Measurements from ENCODE around the gene TACC2. TPM values are rescaled to one million over a fixed set of nuclear protein-coding genes. Genes with fewer than 3 reads are reported as not detected.

Gene TACC2
- total and polyA plus RNA-seq, 2 donors (not counting 1 experiment from before 2014, with no cell fraction given) = not detected

- Mint-ChIP-seq H3K4me3 (no peak overlapping the region), H3K4me1 (no peaks in the 10 kb centered on the region), H3K27ac (no peak overlapping the region), H3K9me3 (ENCODE audit: insufficient read depth) (no peaks in the 10 kb centered on the region), H3K27me3 (peaks cover 5% of the 10 kb centered on the region)
- no peaks in the 10 kb centered on the region for H3K36me3 ChIP-seq (replicated peaks in 1 of 2; ENCODE audit: control extremely low read depth in 1 of 2, control insufficient read depth in 1 of 2, extremely low read depth in 1 of 2, insufficient read depth in 2 of 2, low read length in 1 of 2)
- ChIA-PET CTCF (no interaction called here), POLR2A (no interaction called here)
- H3K79me2 ChIP-seq (ENCODE audit: control insufficient read depth, insufficient read depth, low read length) = no peaks in the 10 kb centered on the region
- no peaks in the 10 kb centered on the region for H3K4me1 ChIP-seq (ENCODE audit: control insufficient read depth in 2 of 2, insufficient read depth in 2 of 2, low read length in 2 of 2)
- H4K20me1 ChIP-seq (ENCODE audit: control insufficient read depth, insufficient read depth, low read length, poor library complexity, severe bottlenecking) = no peaks in the 10 kb centered on the region
- TF ChIP-seq CTCF (IDR thresholded peaks at IDR 0.05) = no peak
- no peak overlapping the region for H3K4me3 ChIP-seq (ENCODE audit: control extremely low read depth in 1 of 5, extremely low read depth in 1 of 5, insufficient read depth in 1 of 5, low read depth in 2 of 5, low read length in 4 of 5)
- H3K4me2 ChIP-seq (replicated peaks; ENCODE audit: low read depth, low read length, poor library complexity, severe bottlenecking) = no peak overlapping the region
- intact Hi-C loops (cut with micrococcal nuclease) = no loop called here
- no peak overlapping the region for H3K27ac ChIP-seq (ENCODE audit: low read length in 2 of 2)
- H3K9ac ChIP-seq (ENCODE audit: low read length) = no peak overlapping the region
- peaks cover 0 to 3% (median 0%) of the 10 kb centered on the region in 3 donors for H3K9me3 ChIP-seq (ENCODE audit: control extremely low read depth in 1 of 3, control insufficient read depth in 2 of 3, insufficient read depth in 1 of 3, low read length in 2 of 3)
- H3K27me3 ChIP-seq (replicated peaks in 1 of 4; ENCODE audit: control extremely low read depth in 1 of 4, control insufficient read depth in 3 of 4, insufficient read depth in 4 of 4, low read length in 3 of 4) = no peaks in the 10 kb centered on the region
- DNase-seq (no peak), ATAC-seq (ENCODE audit: low read depth) (no peak)
- WGBS (ENCODE audit: insufficient coverage) = 96% methylated on average over 5 of the region's 6 CpGs
- no peak overlapping the region for H2AFZ ChIP-seq (ENCODE audit: insufficient read depth, low read depth, low read length, poor library complexity, severe bottlenecking)
Measured at GRCh38 chr10:122207163-122207562, 218.2 kb downstream of the TACC2 start.

- POLR2A ChIA-PET = no interaction called here
- no peaks in the 10 kb centered on the region for H4K20me1 ChIP-seq (ENCODE audit: control insufficient read depth, insufficient read depth, low read length, poor library complexity, severe bottlenecking)
- no peak overlapping the region for H3K27ac Mint-ChIP-seq
- H3K4me1 ChIP-seq (ENCODE audit: control insufficient read depth in 2 of 2, insufficient read depth in 2 of 2, low read length in 2 of 2) = no peaks in the 10 kb centered on the region
- H3K9ac ChIP-seq (ENCODE audit: low read length) = no peak overlapping the region
- no peaks in the 10 kb centered on the region for H3K4me1 Mint-ChIP-seq
- no peak for DNase-seq
- no peak overlapping the region for H3K4me2 ChIP-seq (replicated peaks; ENCODE audit: low read depth, low read length, poor library complexity, severe bottlenecking)
- CTCF ChIA-PET = no interaction called here
- H3K27me3 ChIP-seq (replicated peaks in 1 of 4; ENCODE audit: control extremely low read depth in 1 of 4, control insufficient read depth in 3 of 4, insufficient read depth in 4 of 4, low read length in 3 of 4) = no peaks in the 10 kb centered on the region
- WGBS (ENCODE audit: insufficient coverage) = 7% methylated on average over 6 of the region's 8 CpGs
- no peak overlapping the region for H3K4me3 ChIP-seq (ENCODE audit: control extremely low read depth in 1 of 5, extremely low read depth in 1 of 5, insufficient read depth in 1 of 5, low read depth in 2 of 5, low read length in 4 of 5)
- intact Hi-C loops (cut with micrococcal nuclease) = no loop called here
- no peaks in the 10 kb centered on the region for H3K36me3 ChIP-seq (replicated peaks in 1 of 2; ENCODE audit: control extremely low read depth in 1 of 2, control insufficient read depth in 1 of 2, extremely low read depth in 1 of 2, insufficient read depth in 2 of 2, low read length in 1 of 2)
- peaks cover 0 to 3% (median 0%) of the 10 kb centered on the region in 3 donors for H3K9me3 ChIP-seq (ENCODE audit: control extremely low read depth in 1 of 3, control insufficient read depth in 2 of 3, insufficient read depth in 1 of 3, low read length in 2 of 3)
- no peaks in the 10 kb centered on the region for H3K79me2 ChIP-seq (ENCODE audit: control insufficient read depth, insufficient read depth, low read length)
- H2AFZ ChIP-seq (ENCODE audit: insufficient read depth, low read depth, low read length, poor library complexity, severe bottlenecking) = no peak overlapping the region
- H3K9me3 Mint-ChIP-seq (ENCODE audit: insufficient read depth) = no peaks in the 10 kb centered on the region
- peaks cover 5% of the 10 kb centered on the region for H3K27me3 Mint-ChIP-seq
- TF ChIP-seq EZH2 (IDR thresholded peaks at IDR 0.05; ENCODE audit: borderline replicate concordance, insufficient read depth, low read depth, low read length, poor library complexity, severe bottlenecking) = no peak
- TF ChIP-seq CTCF (IDR thresholded peaks at IDR 0.05) = no peak
- H3K4me3 Mint-ChIP-seq = no peak overlapping the region
- ATAC-seq (ENCODE audit: low read depth) = no peak
- H3K27ac ChIP-seq (ENCODE audit: low read length in 2 of 2) = no peak overlapping the region
Measured at GRCh38 chr10:122207596-122207995, 218.6 kb downstream of the TACC2 start.

All from B cell (primary cell).